Measurements from ENCODE around the gene OR1M1. TPM values are rescaled to one million over a fixed set of nuclear protein-coding genes. Genes with fewer than 3 reads are reported as not detected.

Gene OR1M1
- total RNA-seq, 3 donors from 2014 or later (not counting 1 experiment from before 2014, with no cell fraction given): not detected

DNA sequence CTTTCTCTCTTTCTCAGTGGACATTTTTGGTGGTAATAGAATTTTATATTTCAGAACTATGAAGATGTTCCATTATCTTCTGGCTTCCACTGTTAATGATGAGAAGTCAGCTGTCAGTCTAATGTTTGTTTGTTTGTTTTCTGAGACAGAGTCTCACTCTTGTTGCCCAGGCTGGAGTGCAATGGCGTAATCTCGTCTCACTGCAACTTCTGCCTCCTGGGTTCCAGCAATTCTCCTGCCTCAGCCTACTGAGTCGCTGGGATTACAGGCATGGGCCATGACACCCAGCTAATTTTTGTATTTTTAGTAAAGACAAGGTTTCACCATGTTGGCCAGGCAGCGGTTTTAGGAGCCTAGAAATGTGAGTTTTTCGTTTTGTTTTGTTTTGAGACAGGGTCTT is 58.1 kb downstream of the OR1M1 start:
- peaks cover 5% of the 10 kb centered on the region for H3K36me3 ChIP-seq (ENCODE audit: control insufficient read depth, insufficient read depth, low read length)
- H3K9me3 ChIP-seq (ENCODE audit: control insufficient read depth, insufficient read depth, low read length): peaks cover 7% of the 10 kb centered on the region
- Mint-ChIP-seq H3K4me3 (no peak overlapping the region), H3K36me3 (peaks cover 17% of the 10 kb centered on the region), H3K27ac (peak overlapping the region in 1 of 2 donors; percentile 51), H3K4me1 (peaks cover 64 to 71% of the 10 kb centered on the region in 2 donors), H3K9me3 (peaks cover 3 to 7% of the 10 kb centered on the region in 2 donors), H3K27me3 (ENCODE audit: low read depth in 2 of 2) (no peaks in the 10 kb centered on the region)
- DNase-seq: no peak
- ATAC-seq: no peak
- no peak overlapping the region for H3K27ac ChIP-seq (ENCODE audit: low read length)
- intact Hi-C loops (cut with micrococcal nuclease): loop anchor here (5.0 to 10.0 kb wide), 3 partner anchors 162 to 480 kb away; partner anchors contain the start of genes ZNF266, ZNF561 and ZNF699
- H3K27me3 ChIP-seq (ENCODE audit: control insufficient read depth, insufficient read depth, low read length): no peaks in the 10 kb centered on the region
- 87% methylated on average over 5 of the region's 5 CpGs for WGBS (ENCODE audit: insufficient coverage)
- peaks cover 18% of the 10 kb centered on the region for H3K4me1 ChIP-seq (ENCODE audit: control insufficient read depth, insufficient read depth, low read length)
- no peak overlapping the region for H3K4me3 ChIP-seq (ENCODE audit: low read length)
- TF ChIP-seq, protein P1, sequence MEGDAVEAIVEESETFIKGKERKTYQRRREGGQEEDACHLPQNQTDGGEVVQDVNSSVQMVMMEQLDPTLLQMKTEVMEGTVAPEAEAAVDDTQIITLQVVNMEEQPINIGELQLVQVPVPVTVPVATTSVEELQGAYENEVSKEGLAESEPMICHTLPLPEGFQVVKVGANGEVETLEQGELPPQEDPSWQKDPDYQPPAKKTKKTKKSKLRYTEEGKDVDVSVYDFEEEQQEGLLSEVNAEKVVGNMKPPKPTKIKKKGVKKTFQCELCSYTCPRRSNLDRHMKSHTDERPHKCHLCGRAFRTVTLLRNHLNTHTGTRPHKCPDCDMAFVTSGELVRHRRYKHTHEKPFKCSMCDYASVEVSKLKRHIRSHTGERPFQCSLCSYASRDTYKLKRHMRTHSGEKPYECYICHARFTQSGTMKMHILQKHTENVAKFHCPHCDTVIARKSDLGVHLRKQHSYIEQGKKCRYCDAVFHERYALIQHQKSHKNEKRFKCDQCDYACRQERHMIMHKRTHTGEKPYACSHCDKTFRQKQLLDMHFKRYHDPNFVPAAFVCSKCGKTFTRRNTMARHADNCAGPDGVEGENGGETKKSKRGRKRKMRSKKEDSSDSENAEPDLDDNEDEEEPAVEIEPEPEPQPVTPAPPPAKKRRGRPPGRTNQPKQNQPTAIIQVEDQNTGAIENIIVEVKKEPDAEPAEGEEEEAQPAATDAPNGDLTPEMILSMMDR (IDR thresholded peaks at IDR 0.05): no peak

Other genes starting within 250 kb of the OR1M1 start
- under 1 TPM in 1 of 3 donors, not detected in 2; under 0.01 TPM for gene MUC16, start 76.7 kb upstream of the OR1M1 start, total RNA-seq
- gene OR7G2, start 20.4 kb downstream of the OR1M1 start, total RNA-seq: not detected
- not detected for gene OR7G1, start 28.7 kb downstream of the OR1M1 start, total RNA-seq
- gene OR7G3, start 39.9 kb downstream of the OR1M1 start, total RNA-seq: not detected
- 10 to 100 TPM; 78.0 to 91.2 (median 82.8) TPM for gene ZNF317, start 53.3 kb downstream of the OR1M1 start, total RNA-seq
- not detected for gene OR7D2, start 91.9 kb downstream of the OR1M1 start, total RNA-seq
- not detected for gene OR7D4, start 132.5 kb downstream of the OR1M1 start, total RNA-seq
- not detected for gene OR7E24, start 163.9 kb downstream of the OR1M1 start, total RNA-seq
- 10 to 100 TPM; 13.4 to 15.3 (median 15.2) TPM for gene ZNF699, start 222.8 kb downstream of the OR1M1 start, total RNA-seq
- 10 to 100 TPM; 10.0 to 20.5 (median 11.4) TPM for gene ZNF559, start 237.1 kb downstream of the OR1M1 start, total RNA-seq